ENCODE results near the gene PLOD1. TPM values are rescaled to one million over a fixed set of nuclear protein-coding genes. Genes with fewer than 3 reads are reported as not detected.

Gene PLOD1
- total and polyA plus RNA-seq, 2 experiments from 2014 or later = 22.4 to 62.9 TPM

GRCh38 chr1:12015499-12015898 lies 81.0 kb downstream of the PLOD1 start (continued):
- TF ChIP-seq ZNF462 (CRISPR knock-in tag; IDR thresholded peaks at IDR 0.05) = no peak
- no peak for TF ChIP-seq ZNF331 (CRISPR knock-in tag; IDR thresholded peaks at IDR 0.05; ENCODE audit: low read depth)
- no peak for TF ChIP-seq ETS1 (IDR thresholded peaks at IDR 0.05)
- no peak for TF ChIP-seq CREB1 (CRISPR knock-in tag; IDR thresholded peaks at IDR 0.05; ENCODE audit: low read depth)
- TF ChIP-seq CTCF (conservative IDR thresholded peaks at IDR 0.05; ENCODE audit: low read depth in 2 of 2) = no peak
- no peak for TF ChIP-seq EZH2 (IDR thresholded peaks at IDR 0.05; ENCODE audit: low read depth, unreplicated experiment)
- TF ChIP-seq STAT1 (IDR thresholded peaks at IDR 0.05; ENCODE audit: unreplicated experiment) = no peak
- no peak for TF ChIP-seq EZH2phosphoT487 (IDR thresholded peaks at IDR 0.05; ENCODE audit: unreplicated experiment)
- no peak for TF ChIP-seq NANOG (IDR thresholded peaks at IDR 0.05; ENCODE audit: borderline replicate concordance)
- no peak for TF ChIP-seq JUNB (IDR thresholded peaks at IDR 0.05; ENCODE audit: unreplicated experiment)
